HepG2 (cell line): ENCODE data around the gene DYDC2. TPM values are rescaled to one million over a fixed set of nuclear protein-coding genes. Genes with fewer than 3 reads are reported as not detected.

Experiments used
- ATAC-seq: fragments of 200-7000 bp; cut with Tn5 transposase; 3 replicates; pipeline ENCODE4 v1.9.1; 2020; ENCODE audit warnings: mild to moderate bottlenecking, moderate library complexity
- BruUV-seq: library from RNA; stranded (reverse); fragments of 400-500 nt; replicated peaks from 2 replicates; lab custom pipeline; 2021; lab: Mats Ljungman, UMichigan
- CTCF ChIA-PET: fragments of 300-600 bp; formaldehyde crosslinking; extraction: SDS; loops from one replicate; lab custom pipeline; 2021; ENCODE audit warnings: low total read pairs, inconsistent platforms, low intra/inter-chr PET ratio; lab: Yijun Ruan, JAX
- POLR2A ChIA-PET: fragments of 350-600 bp; sonication (Branson Sonifier 250); formaldehyde crosslinking; loops from one replicate; lab custom pipeline; 2020; ENCODE audit warnings: antibody characterized with exemption, inconsistent platforms; lab: Yijun Ruan, JAX
- DNase-seq: peaks from one replicate; pipeline ENCODE4 v3.0.0-alpha.2; 2015; ENCODE audit warnings: low spot score
- FAIRE-seq: peaks from 3 replicates; lab custom pipeline; 2011; peaks lifted over from hg19 to GRCh38; lab: Jason Lieb, UNC
- H2AFZ ChIP-seq: one replicate; pipeline ENCODE4 v1.6.1; 2011; ENCODE audit warnings: low read length, inconsistent platforms
- H3K27ac ChIP-seq: fragments of 300-600 bp; 3 replicates; pipeline ENCODE4 v1.8.0; 2011; ENCODE audit warnings: mixed run types, mild to moderate bottlenecking, mixed read lengths, low read length, inconsistent platforms; ENCODE audit not compliant: insufficient read depth; ENCODE audit errors: extremely low read length
- H3K27me3 ChIP-seq, 2 experiments: fragments of 200-600 bp in 1 of 2; 2 replicates in 1 of 2; 3 replicates in 1 of 2; pipeline versions ENCODE4 v1.6.0 to v1.8.0; 2011; ENCODE audit warnings: low read length in 2 of 2, mild to moderate bottlenecking in 2 of 2, moderate library complexity in 2 of 2, inconsistent platforms in 1 of 2; ENCODE audit not compliant: insufficient read depth in 2 of 2, control insufficient read depth in 1 of 2
- H3K36me3 ChIP-seq, 2 experiments: fragments of 200-600 bp in 1 of 2; replicated peaks in 1 of 2; 2 replicates in 1 of 2; 3 replicates in 1 of 2; pipeline versions ENCODE4 v1.5.1 to v1.8.0; 2011; ENCODE audit warnings: low read length in 2 of 2, inconsistent platforms in 1 of 2; ENCODE audit not compliant: insufficient read depth in 2 of 2, control insufficient read depth in 1 of 2
- H3K4me1 ChIP-seq: 2 replicates; pipeline ENCODE4 v1.5.1; 2012; ENCODE audit warnings: low read length, inconsistent platforms; ENCODE audit not compliant: insufficient read depth
- H3K4me2 ChIP-seq: 2 replicates; pipeline ENCODE4 v1.6.0; 2011; ENCODE audit warnings: low read depth, low read length, inconsistent platforms
- H3K4me3 ChIP-seq, 3 experiments: fragments of 200-600 bp in 1 of 3; sonication (generic), shearing (Covaris generic) in 1 of 3; replicated peaks in 1 of 3; 2 replicates each; pipeline ENCODE4 v1.5.1; 2011 to 2016; ENCODE audit warnings: low read length in 3 of 3, inconsistent platforms in 2 of 3, low read depth in 2 of 3, mild to moderate bottlenecking in 2 of 3, control low read depth in 1 of 3, mixed read lengths in 1 of 3; ENCODE audit not compliant: insufficient read depth in 1 of 3
- H3K79me2 ChIP-seq: one replicate; pipeline ENCODE4 v1.6.1; 2011; ENCODE audit warnings: low read length, inconsistent platforms; ENCODE audit not compliant: insufficient read depth
- H3K9ac ChIP-seq: 2 replicates; pipeline ENCODE4 v1.6.0; 2011; ENCODE audit warnings: mild to moderate bottlenecking, low read depth, low read length, inconsistent platforms; ENCODE audit not compliant: insufficient read depth
- H3K9me3 ChIP-seq: 2 replicates; pipeline ENCODE4 v1.5.1; 2012; ENCODE audit warnings: mild to moderate bottlenecking, low read length
- H4K20me1 ChIP-seq: 2 replicates; pipeline ENCODE4 v1.6.0; 2011; ENCODE audit warnings: inconsistent platforms, mild to moderate bottlenecking, low read length, moderate library complexity; ENCODE audit not compliant: insufficient read depth
- ELF1 ChIP-seq: sonication (generic); formaldehyde crosslinking; IDR thresholded peaks from 2 replicates; pipeline ENCODE4 v1.4.0; 2020; ENCODE audit warnings: missing genetic modification reagents
- ESRRA ChIP-seq: sonication (generic); formaldehyde crosslinking; IDR thresholded peaks from 2 replicates; pipeline ENCODE4 v1.5.1; 2020; ENCODE audit warnings: mild to moderate bottlenecking, low read depth, missing genetic modification reagents
- NR2F2 ChIP-seq: IDR thresholded peaks from 2 replicates; pipeline ENCODE4 v1.6.1; 2012; ENCODE audit warnings: low read depth, inconsistent platforms, borderline replicate concordance
- ONECUT2 ChIP-seq: sonication (generic); formaldehyde crosslinking; IDR thresholded peaks from 2 replicates; pipeline ENCODE4 v1.4.0; 2020; ENCODE audit warnings: missing genetic modification reagents
- PCBP1 ChIP-seq: fragments of 200-400 bp; formaldehyde crosslinking; IDR thresholded peaks from 2 replicates; pipeline ENCODE4 v1.6.1; 2017; ENCODE audit warnings: mild to moderate bottlenecking, low read depth, low read length, borderline replicate concordance
- SRSF9 ChIP-seq: fragments of 200-400 bp; formaldehyde crosslinking; IDR thresholded peaks from 2 replicates; pipeline ENCODE4 v1.6.1; 2018; ENCODE audit warnings: borderline replicate concordance, mild to moderate bottlenecking, low read depth, low read length; ENCODE audit not compliant: insufficient read depth, poor library complexity, severe bottlenecking
- TEAD3 ChIP-seq: optimal IDR thresholded peaks from 2 replicates; pipeline ENCODE3; 2016; ENCODE audit warnings: borderline replicate concordance
- ZNF557 ChIP-seq: sonication (generic); formaldehyde crosslinking; IDR thresholded peaks from 2 replicates; pipeline ENCODE4 v1.4.0; 2020; ENCODE audit warnings: missing genetic modification reagents
- ZNF615 ChIP-seq: sonication (generic); formaldehyde crosslinking; IDR thresholded peaks from 2 replicates; pipeline ENCODE4 v1.5.0; 2020; ENCODE audit warnings: mild to moderate bottlenecking, missing genetic modification reagents, borderline replicate concordance
- ZNF879 ChIP-seq: sonication (generic); formaldehyde crosslinking; IDR thresholded peaks from 2 replicates; pipeline ENCODE4 v1.8.1; 2023; ENCODE audit warnings: missing genetic modification reagents
- WGBS: methylation state at CpG from one replicate; pipeline ENCODE4 v1.1.6; 2017; ENCODE audit warnings: low lambda C conversion rate; 5-methylcytosine and 5-hydroxymethylcytosine counted together
- in situ Hi-C: cut with HindIII; loops from 2 replicates; pipeline ENCODE4 v1.10.0; 2017; ENCODE audit warnings: low pct_unique_long_range_greater_than_20kb; ENCODE audit not compliant: extremely low pct_ligation_motif_present
- intact Hi-C: fragments of 100-400 bp; cut with micrococcal nuclease; formaldehyde crosslinking; loops from one replicate; pipeline ENCODE4 v1.10.0; 2022; ENCODE audit not compliant: unreplicated experiment
- polyA plus RNA-seq, 8 experiments: library from polyadenylated mRNA; depleted of rRNA in 3 of 8; stranded (reverse) in 7 of 8; unstranded in 1 of 8; fragments of >200 nt; fragmentation: Illumina TruSeq in 4 of 8; extraction: Trizol in 4 of 8; gene quantifications; 2 replicates each; pipeline versions ENCODE4 v1.2.1 to v1.2.3, GENCODE V29; 2011 to 2016; ENCODE audit warnings: low read depth in 4 of 8, missing spikeins in 1 of 8, mixed read lengths in 1 of 8; ENCODE audit not compliant: insufficient read depth in 1 of 8
- total RNA-seq, 5 experiments: library from RNA; depleted of rRNA; stranded (reverse); fragments of >200 nt; fragmentation: Illumina TruSeq; extraction: Trizol; gene quantifications; 2 replicates each; pipeline ENCODE4 v1.2.3, GENCODE V29; 2016; ENCODE audit warnings: low read depth in 1 of 5
- TF ChIP-seq, protein P1 (sequence below): sonication (generic); formaldehyde crosslinking; IDR thresholded peaks from 2 replicates; pipeline ENCODE4 v1.4.0; 2020; ENCODE audit warnings: low read depth, mild to moderate bottlenecking, missing genetic modification reagents
- TF ChIP-seq, protein P2 (sequence below): sonication (generic); formaldehyde crosslinking; IDR thresholded peaks from 2 replicates; pipeline ENCODE4 v1.4.0; 2020; ENCODE audit warnings: mild to moderate bottlenecking, missing genetic modification reagents

The DYDC2 gene
- total and polyA plus RNA-seq, 2 of the 13 experiments (the other 11 are each of a cell fraction or from before 2014, with no cell fraction given): 0.98 to 2.3 TPM

DNA sequence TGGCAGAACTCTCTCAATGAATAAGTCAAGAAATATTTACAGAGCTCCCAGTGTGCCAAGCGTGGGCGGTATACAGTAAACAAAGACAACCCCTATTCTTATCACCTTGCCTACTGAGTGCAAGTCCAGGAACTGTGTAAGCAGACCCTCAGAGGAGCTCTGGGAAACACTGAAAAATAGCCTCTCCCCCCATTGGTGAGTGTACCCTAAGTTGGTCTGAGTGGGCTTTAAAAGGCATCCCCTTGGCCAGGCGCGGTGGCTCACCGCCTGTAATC, 1.2 kb downstream of the DYDC2 start:
- Histone ChIP-seq H3K9me3 (no peaks in the 10 kb centered on the region), H2AFZ (no peak overlapping the region), H3K4me3 (no peak overlapping the region), H3K27me3 (no peaks in the 10 kb centered on the region), H3K9ac (no peak overlapping the region), H3K4me2 (peak overlapping the region; percentile 47), H3K36me3 (no peaks in the 10 kb centered on the region), H3K4me1 (peaks cover 15% of the 10 kb centered on the region), H3K79me2 (no peaks in the 10 kb centered on the region), H3K27ac (no peak overlapping the region), H4K20me1 (no peaks in the 10 kb centered on the region)
- DNase-seq (no peak), ATAC-seq (peak; percentile 20; the same call in 1 of the 3 replicates), FAIRE-seq (no peak)
- WGBS: 65% methylated on average over 5 of the region's 5 CpGs
- TF ChIP-seq ZNF615 (CRISPR knock-in tag): no peak
- no peak for TF ChIP-seq ELF1 (CRISPR knock-in tag)
- TF ChIP-seq PCBP1: no peak
- no peak for TF ChIP-seq SRSF9
- TF ChIP-seq ESRRA (CRISPR knock-in tag): no peak
- no peak for TF ChIP-seq NR2F2
- no peak for TF ChIP-seq ZNF879 (CRISPR knock-in tag)
- TF ChIP-seq, protein P1, sequence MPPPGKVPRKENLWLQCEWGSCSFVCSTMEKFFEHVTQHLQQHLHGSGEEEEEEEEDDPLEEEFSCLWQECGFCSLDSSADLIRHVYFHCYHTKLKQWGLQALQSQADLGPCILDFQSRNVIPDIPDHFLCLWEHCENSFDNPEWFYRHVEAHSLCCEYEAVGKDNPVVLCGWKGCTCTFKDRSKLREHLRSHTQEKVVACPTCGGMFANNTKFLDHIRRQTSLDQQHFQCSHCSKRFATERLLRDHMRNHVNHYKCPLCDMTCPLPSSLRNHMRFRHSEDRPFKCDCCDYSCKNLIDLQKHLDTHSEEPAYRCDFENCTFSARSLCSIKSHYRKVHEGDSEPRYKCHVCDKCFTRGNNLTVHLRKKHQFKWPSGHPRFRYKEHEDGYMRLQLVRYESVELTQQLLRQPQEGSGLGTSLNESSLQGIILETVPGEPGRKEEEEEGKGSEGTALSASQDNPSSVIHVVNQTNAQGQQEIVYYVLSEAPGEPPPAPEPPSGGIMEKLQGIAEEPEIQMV (CRISPR knock-in tag): no peak
- TF ChIP-seq, protein P2, sequence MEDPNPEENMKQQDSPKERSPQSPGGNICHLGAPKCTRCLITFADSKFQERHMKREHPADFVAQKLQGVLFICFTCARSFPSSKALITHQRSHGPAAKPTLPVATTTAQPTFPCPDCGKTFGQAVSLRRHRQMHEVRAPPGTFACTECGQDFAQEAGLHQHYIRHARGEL (CRISPR knock-in tag): no peak
- no peak for TF ChIP-seq ONECUT2 (CRISPR knock-in tag)
- TF ChIP-seq TEAD3 (CRISPR knock-in tag): no peak
- TF ChIP-seq ZNF557 (CRISPR knock-in tag): no peak
- no TSS peak for BruUV-seq
- intact Hi-C loops: no loop called here
- ChIA-PET POLR2A (no interaction called here), CTCF (no interaction called here)
- in situ Hi-C loops: no loop called here
